ENCODE data around the gene BMP7.

GRCh38 chr20:57292611-57293010 lies 26.2 kb upstream of the BMP7 start:
- TF ChIP-seq CTCF (IDR thresholded peaks at IDR 0.05) (no peak), POLR2A (IDR thresholded peaks at IDR 0.05) (no peak)
